ENCODE data around the gene ADISSP.

ADISSP gene

DNA sequence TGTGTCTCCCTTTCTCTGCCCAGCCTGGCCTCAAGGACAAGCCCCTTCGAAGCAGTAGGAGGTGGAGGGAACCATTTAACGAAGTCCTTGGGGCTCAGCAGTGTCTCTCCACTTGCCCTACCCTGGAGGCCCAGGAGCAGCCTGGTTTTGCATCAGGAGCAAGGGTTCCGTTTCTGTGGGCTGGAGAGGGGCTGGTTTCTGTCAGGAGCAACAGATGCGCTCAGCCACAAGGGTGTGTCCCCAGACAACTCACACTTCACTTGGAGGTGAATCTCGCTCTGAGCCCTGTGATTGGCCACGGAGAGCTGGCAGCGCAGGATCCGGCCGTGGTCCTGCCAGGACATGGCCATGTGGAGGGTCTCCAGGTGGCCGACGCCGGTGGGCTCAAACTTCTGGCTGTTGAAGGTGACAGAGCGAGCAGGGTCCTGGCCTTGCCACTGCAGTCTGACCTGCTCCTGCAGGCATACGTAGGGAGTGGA is 62.0 kb downstream of the ADISSP start:
- TF ChIP-seq GATA2 (IDR thresholded peaks at IDR 0.05; ENCODE audit: low read depth, low read length) (no peak), GATA3 (IDR thresholded peaks at IDR 0.05; ENCODE audit: low read depth, low read length) (no peak)

GRCh38 chr20:3704087-3704486 is 63.5 kb downstream of the ADISSP start:
- TF ChIP-seq GATA2 (IDR thresholded peaks at IDR 0.05; ENCODE audit: low read depth, low read length) (no peak), GATA3 (IDR thresholded peaks at IDR 0.05; ENCODE audit: low read depth, low read length) (no peak)

All from SH-SY5Y (cell line).